ENCODE measurements around the gene DHODH.

The DHODH gene

DNA sequence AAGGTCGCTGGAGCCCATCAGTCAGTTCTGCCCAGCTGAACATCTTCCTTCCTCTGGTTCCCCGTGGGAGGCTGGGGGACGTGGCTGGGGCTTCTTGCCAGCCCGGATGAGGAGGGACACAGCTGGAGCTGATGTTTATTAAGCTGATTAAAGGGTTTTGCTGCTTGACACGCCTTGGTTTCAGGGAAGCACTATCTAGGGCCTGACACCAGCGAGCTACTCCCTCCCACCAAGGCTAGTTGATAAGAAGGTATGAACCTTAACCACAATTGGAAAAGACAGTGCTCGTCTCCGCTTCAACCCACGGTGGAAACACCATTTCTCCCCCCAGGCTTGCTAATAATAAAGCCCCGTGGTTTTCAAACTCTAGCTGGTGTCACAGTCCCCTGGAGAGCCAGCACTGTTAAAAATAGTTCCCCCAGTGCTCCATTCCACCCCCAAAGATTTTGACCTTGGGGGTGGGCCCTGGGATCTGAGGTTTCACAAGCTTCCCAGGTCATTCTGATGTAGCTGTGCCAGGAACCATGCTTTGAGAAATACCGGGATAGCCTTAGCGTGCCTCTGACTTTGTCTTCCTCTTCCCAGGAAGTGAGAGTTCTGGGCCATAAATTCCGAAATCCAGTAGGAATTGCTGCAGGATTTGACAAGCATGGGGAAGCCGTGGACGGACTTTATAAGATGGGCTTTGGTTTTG is 5.5 kb downstream of the DHODH start:
- no peak for DNase-seq (ENCODE audit: low read depth in 2 of 2)

DNA sequence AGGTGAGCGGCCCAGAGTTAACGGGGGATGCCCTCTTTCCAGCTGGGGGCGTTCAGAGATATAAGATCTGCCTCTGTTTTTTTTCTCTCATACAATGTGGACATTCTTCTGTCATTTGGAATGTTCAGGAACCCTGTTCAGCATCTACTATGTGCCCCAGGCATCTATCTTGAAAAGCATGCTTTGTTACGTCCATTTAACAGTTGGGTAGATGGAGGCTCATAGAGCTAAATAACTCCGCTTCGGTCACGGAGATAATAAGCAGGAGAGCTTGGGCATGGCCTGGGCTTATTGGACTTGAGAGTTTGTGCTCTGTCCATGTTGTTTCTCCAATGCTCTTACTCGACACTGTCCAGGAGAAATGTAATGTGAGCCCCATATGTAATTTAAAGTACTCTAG is 6.1 kb downstream of the DHODH start:
- no peak for DNase-seq (ENCODE audit: low read depth in 2 of 2)

DNA sequence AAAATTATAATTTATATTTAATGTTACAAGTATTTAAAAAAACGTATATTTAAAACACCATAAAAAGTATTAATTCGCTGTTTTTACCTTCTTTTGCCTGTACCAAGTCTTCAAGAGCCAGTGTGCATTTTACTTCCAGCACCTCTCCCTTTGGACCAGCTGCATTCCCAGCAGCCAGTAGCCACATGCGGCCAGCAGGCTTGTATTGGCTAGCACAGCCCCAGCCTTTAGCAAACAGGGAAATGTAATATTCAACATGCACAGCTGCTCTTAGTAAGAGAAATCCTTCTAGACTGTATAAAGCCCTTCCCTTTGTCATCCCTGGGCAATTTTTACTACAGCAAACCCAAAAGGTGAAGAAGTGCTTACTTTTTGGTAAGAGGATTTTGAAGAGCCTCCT is 6.6 kb downstream of the DHODH start:
- no peak for DNase-seq (ENCODE audit: low read depth in 2 of 2)

DNA sequence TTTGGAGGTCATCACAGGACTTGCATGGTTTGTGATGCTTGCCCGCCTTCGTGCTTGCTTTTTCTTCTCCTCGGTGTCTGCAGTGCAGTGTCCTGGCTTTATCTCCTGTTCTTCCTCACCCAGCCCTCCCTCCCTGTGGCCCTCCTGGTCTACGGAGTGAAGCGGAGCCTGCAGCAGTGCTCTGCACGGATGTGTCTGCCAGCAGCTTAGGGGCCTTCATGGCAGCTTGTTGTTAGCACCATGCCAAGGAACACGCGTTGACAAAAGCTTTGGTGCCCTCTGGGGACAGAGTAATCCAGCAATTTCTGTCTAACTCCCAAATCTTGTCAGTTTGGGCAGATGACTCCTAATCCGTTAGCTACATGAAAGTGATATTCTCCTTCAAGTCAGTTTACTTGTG is 9.9 kb downstream of the DHODH start:
- DNase-seq (ENCODE audit: low read depth in 2 of 2): no peak

DNA sequence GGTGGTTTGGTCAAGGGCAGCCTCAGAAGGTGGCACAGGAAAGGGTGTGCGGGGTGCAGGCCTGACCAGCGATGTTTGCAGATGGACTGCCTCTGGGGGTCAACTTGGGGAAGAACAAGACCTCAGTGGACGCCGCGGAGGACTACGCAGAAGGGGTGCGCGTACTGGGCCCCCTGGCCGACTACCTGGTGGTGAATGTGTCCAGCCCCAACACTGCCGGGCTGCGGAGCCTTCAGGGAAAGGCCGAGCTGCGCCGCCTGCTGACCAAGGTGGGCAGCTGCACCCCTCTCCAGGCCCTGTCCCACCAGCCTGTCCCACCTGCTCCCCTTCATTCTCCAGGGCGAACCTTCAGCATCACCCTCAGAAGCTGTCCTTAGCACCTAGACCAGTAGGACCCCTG is 12.5 kb downstream of the DHODH start:
- no peak for DNase-seq (ENCODE audit: low read depth in 2 of 2)

DNA sequence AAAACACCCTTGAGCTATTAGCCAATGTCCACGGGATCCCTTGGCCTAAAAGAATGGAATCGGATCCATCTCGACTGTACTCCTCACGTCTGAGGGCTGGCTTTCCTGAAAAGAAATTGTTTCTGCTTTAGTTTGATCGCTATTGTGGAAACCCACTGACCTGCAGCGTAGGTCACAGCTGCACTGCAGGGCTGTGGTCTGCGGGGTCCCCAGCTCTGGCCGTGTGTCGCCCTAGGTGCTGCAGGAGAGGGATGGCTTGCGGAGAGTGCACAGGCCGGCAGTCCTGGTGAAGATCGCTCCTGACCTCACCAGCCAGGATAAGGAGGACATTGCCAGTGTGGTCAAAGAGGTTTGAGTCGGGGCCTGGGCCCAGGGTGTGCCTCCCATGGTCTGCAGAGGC is 13.6 kb downstream of the DHODH start:
- DNase-seq (ENCODE audit: low read depth in 2 of 2): no peak

DNA sequence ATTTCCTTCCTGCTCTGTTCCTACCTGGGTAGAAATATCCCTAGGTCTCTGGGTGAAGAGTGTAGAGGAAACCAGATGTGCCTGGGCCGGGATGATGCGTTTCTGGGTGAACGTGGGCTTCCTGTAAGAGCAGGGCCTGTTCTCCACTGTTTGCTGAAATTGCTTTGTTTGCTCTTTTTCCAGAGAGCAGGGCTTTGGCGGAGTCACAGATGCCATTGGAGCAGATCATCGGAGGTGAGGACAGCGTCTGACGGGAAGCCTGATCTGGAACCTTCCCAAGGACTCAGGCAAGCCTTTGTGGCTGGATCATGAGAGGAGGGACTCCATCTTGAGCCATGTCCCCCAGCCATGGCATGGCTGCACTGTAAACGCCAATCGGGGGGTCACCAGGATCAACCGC is 15.4 kb downstream of the DHODH start:
- DNase-seq (ENCODE audit: low read depth in 2 of 2): no peak

DNA sequence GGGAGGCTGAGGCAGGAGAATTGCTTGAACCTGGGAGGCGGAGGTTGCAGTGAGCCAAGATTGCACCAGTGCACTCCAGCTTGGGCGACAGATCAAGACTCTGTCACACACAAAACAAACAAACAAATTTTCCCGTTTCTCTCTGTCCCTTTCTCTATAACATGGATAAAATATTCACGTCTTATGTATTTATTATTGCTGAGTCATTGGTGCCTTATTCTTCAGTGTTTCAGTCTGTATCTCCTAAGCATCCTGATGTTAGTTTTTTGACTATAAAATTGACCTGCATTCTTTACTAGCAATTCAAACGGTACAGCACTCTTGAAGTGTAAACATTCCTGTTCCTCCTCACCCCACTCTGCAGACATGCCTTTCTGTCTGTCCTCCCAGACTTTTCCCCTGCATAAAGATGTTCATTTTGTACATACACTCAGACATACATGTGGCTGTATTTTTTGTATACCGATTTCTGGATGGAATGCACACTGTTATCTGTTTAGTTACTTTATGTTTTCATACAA is 16.4 kb downstream of the DHODH start:
- no peak for DNase-seq (ENCODE audit: low read depth in 2 of 2)

DNA sequence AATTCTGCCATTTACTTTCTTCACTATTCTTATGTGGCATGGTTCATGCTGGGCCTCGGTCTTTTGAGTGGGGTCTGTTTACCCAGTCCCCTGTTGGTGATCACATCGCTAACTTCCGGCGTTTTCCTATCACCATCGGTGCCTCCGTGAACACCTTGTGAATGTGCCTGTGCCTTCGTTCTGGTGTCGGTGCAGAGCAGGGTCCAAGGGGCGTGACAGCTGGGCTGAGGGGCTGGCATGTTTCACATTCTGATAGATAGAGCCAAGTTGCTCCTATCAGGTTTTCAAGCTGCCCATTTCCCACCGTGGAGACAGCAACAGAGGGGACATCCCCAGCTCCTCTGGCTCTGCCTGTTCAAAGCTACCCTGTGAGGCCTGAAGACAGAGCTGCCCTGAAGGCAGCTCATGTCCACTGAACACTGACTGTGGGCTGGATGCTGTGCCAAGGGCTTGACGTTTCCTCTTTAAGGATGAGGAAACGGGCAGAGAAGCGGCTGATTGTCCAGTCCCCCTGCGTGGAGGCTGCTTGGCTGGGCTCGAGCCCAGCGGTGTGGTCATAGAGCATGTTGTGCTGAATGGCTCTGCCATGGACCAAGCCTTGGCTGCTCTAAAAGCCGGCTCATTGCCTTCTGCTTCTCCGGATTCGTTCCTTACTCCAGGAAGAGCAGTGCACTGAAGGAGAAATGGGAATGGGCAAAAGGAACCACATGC is 17.0 kb downstream of the DHODH start:
- DNase-seq (ENCODE audit: low read depth in 2 of 2): no peak

DNA sequence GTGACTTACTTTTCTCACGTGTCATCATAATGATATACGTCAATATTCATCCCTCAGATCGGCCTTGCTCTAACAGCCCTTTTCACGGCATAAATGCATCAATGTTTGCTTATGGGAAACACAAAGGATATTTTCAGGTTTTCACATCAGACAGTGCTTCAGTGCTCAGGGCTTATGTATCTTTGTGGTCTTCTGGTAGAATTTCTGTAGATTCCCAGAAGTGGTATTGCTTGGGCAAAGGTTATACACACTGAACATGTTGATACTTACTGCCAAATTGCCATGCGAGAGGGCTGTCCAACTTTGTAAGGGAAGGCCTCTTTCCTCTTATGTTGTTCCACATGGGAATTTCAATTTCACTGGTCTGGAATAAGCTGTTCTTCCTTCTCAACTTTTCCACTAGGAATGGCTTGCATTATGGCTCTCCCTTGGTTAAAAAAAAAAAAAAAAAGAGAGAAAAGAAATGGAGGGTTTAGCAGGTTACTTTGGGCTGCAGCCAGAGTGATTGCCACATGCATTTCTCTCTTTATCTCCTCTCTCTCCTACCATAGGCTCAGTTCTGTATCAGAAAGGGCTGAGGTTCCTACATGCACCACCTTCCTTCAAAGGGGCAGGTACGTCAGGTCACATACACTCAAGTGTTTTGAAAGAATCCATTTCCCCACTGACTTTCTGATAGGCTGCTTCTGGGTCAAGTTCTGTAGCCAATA is 19.3 kb downstream of the DHODH start:
- no peak for DNase-seq (ENCODE audit: low read depth in 2 of 2)

DNA sequence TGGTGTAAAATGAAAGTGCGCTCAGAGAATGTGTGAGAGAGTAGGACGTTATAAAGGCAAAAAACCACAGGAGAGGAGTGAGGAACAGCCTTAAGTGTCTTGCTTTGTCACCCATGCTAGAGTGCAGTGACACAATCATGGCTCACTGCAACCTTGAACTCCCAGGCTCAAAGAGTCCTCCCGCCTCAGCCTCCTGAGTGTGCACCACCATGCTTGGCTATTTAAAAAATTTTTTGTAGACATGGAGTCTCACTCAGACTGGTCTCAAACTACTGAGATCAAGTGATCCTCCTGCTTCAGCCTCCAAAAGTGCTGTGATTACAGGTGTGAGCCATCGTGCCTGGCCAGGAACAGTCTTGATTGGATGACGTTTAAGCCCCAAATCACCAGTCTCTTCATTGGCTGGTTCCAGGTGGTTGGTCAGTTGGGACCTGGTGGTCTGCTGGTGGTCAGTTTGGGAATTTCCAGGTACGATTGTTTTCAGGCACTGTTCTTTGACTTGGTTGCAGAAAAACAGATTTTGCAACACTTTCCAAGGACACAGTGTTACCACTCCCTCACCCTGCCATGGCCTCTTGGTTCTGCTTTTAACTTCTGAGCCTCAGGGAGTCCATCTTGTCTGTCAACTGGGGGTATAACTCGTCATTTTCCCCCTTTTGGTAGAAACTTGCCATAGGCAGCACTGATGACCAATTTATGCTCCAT is 21.2 kb downstream of the DHODH start:
- DNase-seq (ENCODE audit: low read depth in 2 of 2): no peak

DNA sequence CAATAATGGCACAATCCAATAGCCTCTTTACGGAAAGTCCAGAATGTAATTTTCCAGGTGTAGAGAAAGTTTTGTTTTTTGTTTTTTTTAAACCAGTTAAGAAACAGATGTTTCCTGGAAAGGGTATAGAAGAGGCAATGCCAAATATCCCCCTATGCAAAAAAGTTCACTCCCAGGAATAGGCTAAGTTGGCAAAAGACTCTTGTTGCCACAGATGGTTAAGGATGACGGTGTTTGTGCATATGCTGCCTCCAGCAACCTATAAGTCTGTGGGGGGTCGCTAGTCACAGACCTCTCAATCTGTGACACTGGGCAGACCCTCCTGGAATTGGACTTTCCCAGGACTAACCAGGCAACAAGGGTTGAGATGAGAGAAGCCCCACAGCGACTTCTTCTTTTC is 24.9 kb downstream of the DHODH start:
- no peak for DNase-seq (ENCODE audit: low read depth in 2 of 2)

DNA sequence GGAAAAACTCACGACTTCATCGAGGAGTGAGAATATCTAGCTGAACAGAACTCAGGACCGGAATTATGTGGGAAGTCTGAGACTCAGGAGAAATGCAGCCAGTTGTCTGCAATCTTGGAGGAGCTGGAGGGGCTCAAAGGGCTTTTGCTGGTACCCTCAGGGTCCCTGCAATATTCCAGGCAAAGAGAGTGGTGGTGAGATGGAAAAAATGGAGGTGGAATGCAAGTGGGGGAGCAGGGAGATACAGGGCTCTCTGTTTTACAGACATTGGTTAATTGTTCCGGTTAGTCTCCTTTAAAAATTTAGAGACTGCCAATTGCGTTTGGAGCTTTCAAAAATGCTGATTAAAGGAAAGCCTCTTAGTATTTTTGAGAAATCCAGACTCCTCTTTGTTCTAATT is 27.6 kb downstream of the DHODH start:
- no peak for DNase-seq (ENCODE audit: low read depth in 2 of 2)

DNA sequence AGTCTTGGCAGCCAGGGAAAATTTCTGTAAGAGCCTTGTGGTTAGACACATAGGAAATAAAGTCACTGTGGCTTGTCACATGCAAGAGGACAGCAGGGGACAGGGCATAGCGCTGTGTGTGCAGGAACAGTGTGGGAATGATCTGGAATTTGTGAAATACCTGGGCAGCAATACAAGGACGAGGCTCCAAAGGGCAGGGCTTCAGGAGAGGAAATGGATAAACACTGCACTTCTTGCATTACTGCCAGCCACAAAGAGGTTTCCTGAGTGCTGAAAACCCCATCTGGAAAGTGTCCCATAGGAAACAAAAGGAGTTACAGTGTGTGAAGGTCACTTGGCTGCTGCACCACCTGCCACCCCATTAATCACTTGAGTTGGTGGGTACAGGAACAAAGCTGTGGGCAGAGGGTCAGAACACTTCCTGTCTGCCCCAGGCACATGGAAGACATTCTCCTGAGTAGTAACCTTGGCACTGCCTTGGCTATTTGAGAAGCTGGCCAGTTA is 33.7 kb downstream of the DHODH start:
- no peak for DNase-seq (ENCODE audit: low read depth in 2 of 2)

DNA sequence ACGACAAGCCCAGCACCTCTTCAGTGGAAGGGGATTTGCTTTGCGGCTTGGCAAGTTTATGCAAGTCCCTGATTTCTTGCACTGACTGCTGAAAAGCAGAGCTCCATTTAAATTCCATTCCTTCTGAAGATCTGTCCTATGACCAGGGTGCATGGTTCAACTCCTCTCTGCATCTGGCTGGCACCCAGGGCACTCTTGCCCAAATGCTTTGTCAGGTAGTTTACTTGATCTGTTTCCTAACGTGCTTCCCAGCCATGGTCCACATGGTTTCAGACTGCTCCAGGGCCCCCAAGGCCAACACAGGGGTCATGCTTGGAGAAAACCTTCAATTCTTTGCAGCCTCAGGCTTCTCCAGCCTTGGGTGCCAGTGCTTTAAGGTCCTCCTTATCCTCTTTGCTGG is 34.5 kb downstream of the DHODH start:
- no peak for DNase-seq (ENCODE audit: low read depth in 2 of 2)

DNA sequence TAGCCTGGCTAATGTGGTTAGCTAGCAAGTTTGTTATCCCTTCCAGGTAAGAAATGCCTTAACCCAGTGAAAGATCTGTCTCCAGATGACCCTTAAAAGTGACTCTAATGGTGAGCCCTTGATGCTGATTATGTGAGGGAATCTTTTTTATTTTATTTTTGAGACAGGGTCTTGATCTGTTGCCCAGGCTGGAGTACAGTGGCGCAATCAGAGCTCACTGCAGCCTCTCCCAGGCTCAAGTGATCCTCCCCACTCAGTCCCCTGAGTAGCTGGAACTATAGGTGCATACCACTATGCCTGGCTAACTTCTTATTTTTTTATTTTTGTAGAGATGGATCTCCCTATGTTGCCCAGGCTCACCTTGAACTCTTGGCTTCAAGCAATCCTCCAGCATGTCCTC is 35.0 kb downstream of the DHODH start:
- no peak for DNase-seq (ENCODE audit: low read depth in 2 of 2)

DNA sequence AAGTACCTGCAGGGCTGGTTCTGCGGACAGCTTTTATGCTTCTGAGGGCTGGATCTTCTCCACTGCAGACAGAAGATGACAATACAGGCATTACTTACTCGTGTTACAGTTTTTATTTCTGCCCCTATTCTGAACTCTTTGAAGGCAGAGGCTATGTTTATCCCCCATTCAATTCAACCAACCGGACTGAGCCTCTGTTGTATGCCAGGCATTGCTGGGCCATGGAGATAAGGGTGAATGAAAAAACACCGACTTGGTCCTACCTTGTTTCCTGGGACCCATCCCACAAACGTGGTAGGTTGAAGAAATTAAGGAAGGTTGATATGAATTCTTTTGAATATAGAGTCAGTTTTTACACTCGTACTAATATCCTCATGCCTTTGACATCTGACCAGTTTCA is 35.8 kb downstream of the DHODH start:
- DNase-seq (ENCODE audit: low read depth in 2 of 2): no peak

DNA sequence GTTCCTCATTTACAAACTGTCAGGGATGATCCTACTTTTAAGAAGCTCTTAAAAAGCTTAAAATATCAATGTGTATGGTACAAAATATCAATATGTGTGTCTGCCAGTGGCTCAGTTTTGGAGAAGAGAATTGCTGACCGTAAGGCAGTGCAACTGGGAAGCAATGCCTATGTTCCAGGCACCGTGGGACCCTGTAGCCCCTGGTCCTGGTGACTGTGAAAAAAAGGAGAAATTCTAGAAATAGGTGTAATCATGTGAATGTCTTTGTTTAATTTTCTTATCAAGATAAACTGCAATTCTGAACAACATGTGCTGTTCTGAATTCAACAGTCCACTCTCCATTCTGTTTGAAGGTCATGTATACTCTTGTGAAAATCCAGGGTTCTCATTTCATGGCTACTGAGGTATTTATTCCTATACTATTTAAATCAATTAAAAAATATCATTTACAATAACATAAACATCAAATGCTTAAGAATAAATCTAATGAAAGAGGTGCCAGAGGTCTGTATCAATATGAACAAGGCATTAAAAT is 36.3 kb downstream of the DHODH start:
- no peak for DNase-seq (ENCODE audit: low read depth in 2 of 2)

DNA sequence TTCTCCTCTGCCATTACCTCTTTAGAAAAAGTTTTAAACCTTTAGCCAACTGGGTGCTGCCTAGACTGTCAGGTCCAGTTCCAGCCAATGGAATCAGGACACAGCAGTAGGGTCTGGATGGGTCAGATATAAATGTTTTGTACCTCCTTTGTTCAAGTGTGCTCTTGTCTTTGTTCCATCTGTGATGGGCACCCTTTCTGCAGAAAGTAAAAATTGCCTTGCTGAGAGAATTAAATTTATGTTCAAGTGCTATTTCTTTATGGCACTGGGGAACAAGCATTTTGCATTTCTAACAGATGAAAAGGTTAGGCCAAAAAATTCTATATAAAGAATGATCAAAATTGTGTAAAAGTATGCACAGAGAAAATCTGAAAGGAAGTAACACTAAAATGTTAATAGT is 40.6 kb downstream of the DHODH start:
- DNase-seq (ENCODE audit: low read depth in 2 of 2): no peak

DNA sequence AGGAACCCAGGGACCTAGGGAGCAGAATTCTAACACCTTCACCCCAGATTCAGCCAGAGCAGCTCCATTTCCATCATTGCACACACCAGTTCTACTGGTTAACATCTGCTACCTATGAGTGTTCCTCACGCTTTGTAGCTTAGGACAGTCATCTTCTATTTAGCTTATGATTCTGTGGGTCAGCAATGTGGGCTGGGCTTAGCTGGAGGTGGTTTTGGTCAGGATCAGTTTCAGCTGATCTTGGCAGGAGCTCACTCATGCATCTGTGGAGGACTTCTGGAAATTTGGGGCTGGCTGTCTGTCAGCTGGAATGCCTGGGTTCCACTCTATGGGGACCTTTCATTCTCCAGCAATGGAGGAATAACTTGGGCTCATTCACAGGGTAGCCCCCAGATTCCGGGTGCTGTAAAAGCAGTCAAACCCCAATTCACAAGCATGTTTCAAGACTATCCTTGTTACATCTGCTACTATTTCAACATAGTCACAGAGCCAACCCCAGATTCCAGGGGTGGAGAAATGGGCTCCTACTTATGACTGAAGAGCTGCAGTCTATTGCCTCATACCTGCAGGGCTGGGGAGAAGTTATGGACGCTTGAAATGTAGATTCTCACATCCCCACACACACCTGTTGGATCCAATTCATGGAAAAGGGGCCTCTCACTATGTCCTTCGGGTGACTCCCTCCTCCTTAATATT is 42.4 kb downstream of the DHODH start:
- DNase-seq (ENCODE audit: low read depth in 2 of 2): no peak

DNA sequence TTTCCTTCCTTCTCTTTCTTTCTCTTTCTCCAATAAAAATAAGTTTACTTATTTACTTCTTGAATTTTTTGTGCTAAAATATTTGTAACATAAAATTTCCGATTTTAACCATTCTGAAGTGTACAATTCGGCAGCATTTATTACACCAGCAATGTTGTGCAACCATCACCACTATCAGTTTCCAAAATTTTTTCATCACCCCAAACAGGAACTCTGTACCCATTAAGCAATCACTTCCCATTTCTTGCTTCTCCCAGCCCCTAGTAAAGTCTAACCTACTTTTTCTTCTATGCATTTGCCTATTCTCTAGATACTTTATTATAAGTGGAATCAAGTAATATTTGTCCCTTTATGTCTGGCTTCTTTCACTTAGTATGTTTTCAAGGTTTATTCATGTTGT is 43.3 kb downstream of the DHODH start:
- DNase-seq (ENCODE audit: low read depth in 2 of 2): no peak
